Anterior cingulate cortex (tissue), 58 donors: ENCODE data around the gene CTSW.
A peak's percentile ranks its signal among the peaks of the same experiment; 100 is the strongest.
"Not testable (repeated sequence)": the region's sequence is repeated elsewhere in the genome, so short reads cannot be mapped to it uniquely, and the experiment has no call there.

Source experiments
- DNase-seq, 58 donors: peaks; one replicate each; lab custom pipeline; 2025; lab: John Stamatoyannopoulos, UW

Gene CTSW

GRCh38 chr11:65879617-65880016, at the start of gene CTSW:
CTSW (plus strand) TSS chr11:65879837; CDS start chr11:65879855, 18 bp downstream.
- no peak for DNase-seq

GRCh38 chr11:65832231-65832630, 47.4 kb upstream of the CTSW start:
- DNase-seq = not testable (repeated sequence)

- peak; percentile 59 to 97 (median 92) for DNase-seq
These were observed 46.2 kb upstream of the CTSW start, which contains the start of gene SNX32 for GRCh38 chr11:65833297-65834030. SNX32 (plus strand) TSS chr11:65833963; CDS start chr11:65834066, 103 bp downstream.

- DNase-seq = no peak
These were observed 45.4 kb upstream of the CTSW start for GRCh38 chr11:65834202-65834601.

- DNase-seq = no peak
These were observed 37.5 kb upstream of the CTSW start for GRCh38 chr11:65842144-65842543.

GRCh38 chr11:65843811-65844210, 35.8 kb upstream of the CTSW start:
- no peak for DNase-seq

- DNase-seq = no peak
These were observed 35.3 kb upstream of the CTSW start for GRCh38 chr11:65844231-65844872.

GRCh38 chr11:65847746-65848145, 31.9 kb upstream of the CTSW start:
- no peak for DNase-seq

- DNase-seq = peak in 1 of 58 donors; percentile 26
These were observed 30.9 kb upstream of the CTSW start for GRCh38 chr11:65848693-65849092.

- DNase-seq = no peak
These were observed 30.3 kb upstream of the CTSW start for GRCh38 chr11:65849366-65849765.

- DNase-seq = no peak
These were observed 29.8 kb upstream of the CTSW start for GRCh38 chr11:65849771-65850216.

GRCh38 chr11:65850217-65851082, 29.2 kb upstream of the CTSW start:
- no peak for DNase-seq

- DNase-seq = no peak
These were observed 28.5 kb upstream of the CTSW start for GRCh38 chr11:65851083-65851579.

GRCh38 chr11:65851811-65852507, 27.7 kb upstream of the CTSW start:
- no peak for DNase-seq

- no peak for DNase-seq
These were observed 27.0 kb upstream of the CTSW start for GRCh38 chr11:65852508-65853245.

- DNase-seq = no peak
These were observed 26.2 kb upstream of the CTSW start for GRCh38 chr11:65853246-65853979.

- no peak for DNase-seq
These were observed 25.5 kb upstream of the CTSW start for GRCh38 chr11:65854161-65854592.
